ENCODE results near the gene FBXW10B.

GRCh38 chr17:15663176-15663575, 43.7 kb upstream of the FBXW10B start:
- no peak for TF ChIP-seq POLR2A (IDR thresholded peaks at IDR 0.05)
- no peak for TF ChIP-seq CTCF (IDR thresholded peaks at IDR 0.05)
